Measurements from ENCODE around the gene SLC6A1. TPM values are rescaled to one million over a fixed set of nuclear protein-coding genes. Genes with fewer than 3 reads are reported as not detected.
"Not testable (repeated sequence)": the region's sequence is repeated elsewhere in the genome, so short reads cannot be mapped to it uniquely, and the experiment has no call there.

Gene SLC6A1
- total and polyA plus RNA-seq, 3 experiments from 2014 or later = not detected

GRCh38 chr3:11074011-11074410 is 81.5 kb downstream of the SLC6A1 start:
- DNase-seq = no peak
- Histone ChIP-seq H3K36me3 (ENCODE audit: insufficient read depth, low read length) (no peaks in the 10 kb centered on the region), H3K4me1 (ENCODE audit: insufficient read depth, low read length) (no peaks in the 10 kb centered on the region), H3K27me3 (ENCODE audit: insufficient read depth, low read length, poor library complexity, severe bottlenecking) (no peaks in the 10 kb centered on the region), H3K27ac (ENCODE audit: low read depth, low read length) (no peak overlapping the region), H3K9me3 (ENCODE audit: low read length) (no peaks in the 10 kb centered on the region), H3K4me3 (ENCODE audit: low read length) (no peak overlapping the region)
- Mint-ChIP-seq H3K27ac (no peak overlapping the region), H3K4me1 (no peaks in the 10 kb centered on the region), H3K9me3 (peaks cover 0 to 6% (median 0%) of the 10 kb centered on the region in 5 donors), H3K36me3 (peaks cover 0 to 2% (median 0%) of the 10 kb centered on the region in 3 donors), H3K27me3 (peaks cover 9 to 21% of the 10 kb centered on the region in 2 donors), H3K4me3 (no peak overlapping the region)
- ChIA-PET CTCF (no interaction called here), POLR2A (no interaction called here)

GRCh38 chr3:11074451-11074850 is 81.9 kb downstream of the SLC6A1 start:
- Mint-ChIP-seq H3K27ac (no peak overlapping the region), H3K36me3 (peaks cover 0 to 2% (median 0%) of the 10 kb centered on the region in 3 donors), H3K27me3 (peaks cover 9 to 21% of the 10 kb centered on the region in 2 donors), H3K9me3 (peaks cover 0 to 6% (median 0%) of the 10 kb centered on the region in 5 donors), H3K4me3 (no peak overlapping the region), H3K4me1 (no peaks in the 10 kb centered on the region)
- Histone ChIP-seq H3K4me1 (ENCODE audit: insufficient read depth, low read length) (no peaks in the 10 kb centered on the region), H3K27ac (ENCODE audit: low read depth, low read length) (no peak overlapping the region), H3K9me3 (ENCODE audit: low read length) (no peaks in the 10 kb centered on the region), H3K4me3 (ENCODE audit: low read length) (no peak overlapping the region), H3K36me3 (ENCODE audit: insufficient read depth, low read length) (no peaks in the 10 kb centered on the region), H3K27me3 (ENCODE audit: insufficient read depth, low read length, poor library complexity, severe bottlenecking) (no peaks in the 10 kb centered on the region)
- no peak for DNase-seq
- ChIA-PET CTCF (no interaction called here), POLR2A (no interaction called here)

- H3K4me1 ChIP-seq (ENCODE audit: insufficient read depth, low read length); H3K36me3 Mint-ChIP-seq; H3K4me1 Mint-ChIP-seq; CTCF ChIA-PET; H3K9me3 ChIP-seq (ENCODE audit: low read length); H3K9me3 Mint-ChIP-seq; H3K27me3 ChIP-seq (ENCODE audit: insufficient read depth, low read length, poor library complexity, severe bottlenecking); POLR2A ChIA-PET; DNase-seq; H3K4me3 Mint-ChIP-seq; H3K4me3 ChIP-seq (ENCODE audit: low read length); H3K27ac Mint-ChIP-seq; H3K27ac ChIP-seq (ENCODE audit: low read depth, low read length); H3K36me3 ChIP-seq (ENCODE audit: insufficient read depth, low read length): not testable (repeated sequence)
- peaks cover 9 to 20% of the 10 kb centered on the region in 2 donors for H3K27me3 Mint-ChIP-seq
Measured at GRCh38 chr3:11075122-11075521, 82.6 kb downstream of the SLC6A1 start.

GRCh38 chr3:11076711-11077110 is 84.2 kb downstream of the SLC6A1 start:
- Histone ChIP-seq H3K4me3 (ENCODE audit: low read length) (no peak overlapping the region), H3K27ac (ENCODE audit: low read depth, low read length) (no peak overlapping the region), H3K27me3 (ENCODE audit: insufficient read depth, low read length, poor library complexity, severe bottlenecking) (no peaks in the 10 kb centered on the region), H3K9me3 (ENCODE audit: low read length) (no peaks in the 10 kb centered on the region), H3K36me3 (ENCODE audit: insufficient read depth, low read length) (no peaks in the 10 kb centered on the region), H3K4me1 (ENCODE audit: insufficient read depth, low read length) (no peaks in the 10 kb centered on the region)
- no peaks in the 10 kb centered on the region for H3K4me1 Mint-ChIP-seq
- H3K9me3 Mint-ChIP-seq = peaks cover 0 to 6% (median 0%) of the 10 kb centered on the region in 5 donors
- peaks cover 0 to 2% (median 0%) of the 10 kb centered on the region in 3 donors for H3K36me3 Mint-ChIP-seq
- no peak overlapping the region for H3K4me3 Mint-ChIP-seq
- no peak overlapping the region for H3K27ac Mint-ChIP-seq
- CTCF ChIA-PET = no interaction called here
- POLR2A ChIA-PET = no interaction called here
- H3K27me3 Mint-ChIP-seq = peaks cover 12 to 24% of the 10 kb centered on the region in 2 donors
- no peak for DNase-seq

- Histone ChIP-seq H3K27me3 (ENCODE audit: insufficient read depth, low read length, poor library complexity, severe bottlenecking) (no peaks in the 10 kb centered on the region), H3K27ac (ENCODE audit: low read depth, low read length) (no peak overlapping the region), H3K4me3 (ENCODE audit: low read length) (no peak overlapping the region), H3K9me3 (ENCODE audit: low read length) (no peaks in the 10 kb centered on the region), H3K36me3 (ENCODE audit: insufficient read depth, low read length) (no peaks in the 10 kb centered on the region), H3K4me1 (ENCODE audit: insufficient read depth, low read length) (no peaks in the 10 kb centered on the region)
- H3K9me3 Mint-ChIP-seq = peaks cover 0 to 6% (median 0%) of the 10 kb centered on the region in 5 donors
- ChIA-PET POLR2A (no interaction called here), CTCF (no interaction called here)
- no peak overlapping the region for H3K4me3 Mint-ChIP-seq
- peaks cover 0 to 2% (median 0%) of the 10 kb centered on the region in 3 donors for H3K36me3 Mint-ChIP-seq
- no peaks in the 10 kb centered on the region for H3K4me1 Mint-ChIP-seq
- peaks cover 13 to 24% of the 10 kb centered on the region in 2 donors for H3K27me3 Mint-ChIP-seq
- DNase-seq = no peak
- H3K27ac Mint-ChIP-seq = no peak overlapping the region
Measured at GRCh38 chr3:11077466-11077865, 84.9 kb downstream of the SLC6A1 start.

- CTCF ChIA-PET = no interaction called here
- Histone ChIP-seq H3K27me3 (ENCODE audit: insufficient read depth, low read length, poor library complexity, severe bottlenecking) (no peaks in the 10 kb centered on the region), H3K4me3 (ENCODE audit: low read length) (no peak overlapping the region), H3K36me3 (ENCODE audit: insufficient read depth, low read length) (no peaks in the 10 kb centered on the region), H3K9me3 (ENCODE audit: low read length) (no peaks in the 10 kb centered on the region), H3K4me1 (ENCODE audit: insufficient read depth, low read length) (no peaks in the 10 kb centered on the region), H3K27ac (ENCODE audit: low read depth, low read length) (no peak overlapping the region)
- Mint-ChIP-seq H3K4me1 (no peaks in the 10 kb centered on the region), H3K27ac (no peak overlapping the region), H3K4me3 (no peak overlapping the region), H3K9me3 (peaks cover 0 to 6% (median 0%) of the 10 kb centered on the region in 5 donors), H3K27me3 (peaks cover 18 to 21% of the 10 kb centered on the region in 2 donors), H3K36me3 (peaks cover 0 to 2% (median 0%) of the 10 kb centered on the region in 3 donors)
- no peak for DNase-seq
- POLR2A ChIA-PET = no interaction called here
Measured at GRCh38 chr3:11078826-11079515, 86.4 kb downstream of the SLC6A1 start.

GRCh38 chr3:11080492-11080891 is 87.9 kb downstream of the SLC6A1 start:
- Mint-ChIP-seq H3K27ac (no peak overlapping the region), H3K4me3 (no peak overlapping the region), H3K4me1 (no peaks in the 10 kb centered on the region), H3K36me3 (peaks cover 0 to 2% (median 0%) of the 10 kb centered on the region in 3 donors), H3K27me3 (peaks cover 11 to 17% of the 10 kb centered on the region in 2 donors), H3K9me3 (peaks cover 0 to 4% (median 0%) of the 10 kb centered on the region in 5 donors)
- Histone ChIP-seq H3K4me3 (ENCODE audit: low read length) (no peak overlapping the region), H3K36me3 (ENCODE audit: insufficient read depth, low read length) (no peaks in the 10 kb centered on the region), H3K27me3 (ENCODE audit: insufficient read depth, low read length, poor library complexity, severe bottlenecking) (no peaks in the 10 kb centered on the region), H3K9me3 (ENCODE audit: low read length) (no peaks in the 10 kb centered on the region), H3K4me1 (ENCODE audit: insufficient read depth, low read length) (no peaks in the 10 kb centered on the region), H3K27ac (ENCODE audit: low read depth, low read length) (no peak overlapping the region)
- no peak for DNase-seq
- POLR2A ChIA-PET = no interaction called here
- CTCF ChIA-PET = no interaction called here

GRCh38 chr3:11084098-11084497 is 91.5 kb downstream of the SLC6A1 start:
- no peaks in the 10 kb centered on the region for H3K27me3 ChIP-seq (ENCODE audit: insufficient read depth, low read length, poor library complexity, severe bottlenecking)
- H3K9me3 ChIP-seq (ENCODE audit: low read length) = no peaks in the 10 kb centered on the region
- Mint-ChIP-seq H3K4me3 (no peak overlapping the region), H3K9me3 (no peaks in the 10 kb centered on the region), H3K27ac (no peak overlapping the region), H3K36me3 (no peaks in the 10 kb centered on the region), H3K4me1 (no peaks in the 10 kb centered on the region), H3K27me3 (peaks cover 7 to 9% of the 10 kb centered on the region in 2 donors)
- CTCF ChIA-PET = no interaction called here
- no peak overlapping the region for H3K4me3 ChIP-seq (ENCODE audit: low read length)
- no peak overlapping the region for H3K27ac ChIP-seq (ENCODE audit: low read depth, low read length)
- DNase-seq = no peak
- POLR2A ChIA-PET = no interaction called here
- H3K4me1 ChIP-seq (ENCODE audit: insufficient read depth, low read length) = no peaks in the 10 kb centered on the region
- H3K36me3 ChIP-seq (ENCODE audit: insufficient read depth, low read length) = no peaks in the 10 kb centered on the region

All from CD8-positive, alpha-beta memory T cell (primary cell).